ENCODE results near the gene ZNF573.
A peak's percentile ranks its signal among the peaks of the same experiment; 100 is the strongest.
"Not testable (repeated sequence)": the region's sequence is repeated elsewhere in the genome, so short reads cannot be mapped to it uniquely, and the experiment has no call there.

ZNF573 gene

GRCh38 chr19:37779127-37780005 lies at the start of gene ZNF573:
Gene ZNF573 (minus strand): TSS chr19:37779586. CDS start chr19:37773729, 5,857 bp downstream.
- DNase-seq, result peak; percentile 90

GRCh38 chr19:37817180-37817981 lies 38.0 kb upstream of the ZNF573 start:
- peak; percentile 90 for DNase-seq

- DNase-seq, result not testable (repeated sequence)
Measured at GRCh38 chr19:37815611-37816010, 36.2 kb upstream of the ZNF573 start.

GRCh38 chr19:37813340-37813739 lies 34.0 kb upstream of the ZNF573 start:
- no peak for DNase-seq

- no peak for DNase-seq
Measured at GRCh38 chr19:37809366-37809765, 30.0 kb upstream of the ZNF573 start.

GRCh38 chr19:37803249-37803840 lies 24.0 kb upstream of the ZNF573 start:
- DNase-seq, result no peak

GRCh38 chr19:37790244-37790925 lies 11.0 kb upstream of the ZNF573 start:
- DNase-seq, result no peak

- no peak for DNase-seq
Measured at GRCh38 chr19:37778613-37779126, 716 bp downstream of the ZNF573 start.

GRCh38 chr19:37770985-37771384 lies 8.4 kb downstream of the ZNF573 start:
- DNase-seq, result no peak

- no peak for DNase-seq
Measured at GRCh38 chr19:37763488-37763887, 15.9 kb downstream of the ZNF573 start.

- not testable (repeated sequence) for DNase-seq
Measured at GRCh38 chr19:37757683-37758082, 21.7 kb downstream of the ZNF573 start.

- DNase-seq, result no peak
Measured at GRCh38 chr19:37738371-37738770, 41.0 kb downstream of the ZNF573 start.

- DNase-seq, result no peak
Measured at GRCh38 chr19:37725181-37725580, 54.2 kb downstream of the ZNF573 start.

- DNase-seq, result no peak
Measured at GRCh38 chr19:37719927-37720265, 59.5 kb downstream of the ZNF573 start.

- peak; percentile 95 for DNase-seq
Measured at GRCh38 chr19:37719111-37719926, 60.1 kb downstream of the ZNF573 start, which contains the start of gene ZNF607. Gene ZNF607 (minus strand): TSS chr19:37719761. CDS start chr19:37711618, 8,143 bp downstream.

GRCh38 chr19:37718304-37718703 lies 61.1 kb downstream of the ZNF573 start:
- no peak for DNase-seq

- DNase-seq, result no peak
Measured at GRCh38 chr19:37716140-37716539, 63.2 kb downstream of the ZNF573 start.

GRCh38 chr19:37706052-37706605 lies 73.3 kb downstream of the ZNF573 start:
- no peak for DNase-seq

GRCh38 chr19:37699057-37699456 lies 80.3 kb downstream of the ZNF573 start:
- no peak for DNase-seq

- DNase-seq, result no peak
Measured at GRCh38 chr19:37698216-37698615, 81.2 kb downstream of the ZNF573 start.
